Motor neuron (in vitro differentiated cells): ENCODE measurements around the gene ANO10. TPM values are rescaled to one million over a fixed set of nuclear protein-coding genes. Genes with fewer than 3 reads are reported as not detected.
A peak's percentile ranks its signal among the peaks of the same experiment; 100 is the strongest.
"Not testable (repeated sequence)": the region's sequence is repeated elsewhere in the genome, so short reads cannot be mapped to it uniquely, and the experiment has no call there.

Experiments used
- ATAC-seq, 8 experiments: fragments of 200-7000 bp; cut with Tn5 transposase; replicated peaks in 6 of 8; 2 replicates each; pipeline ENCODE4 v1.8.0; 2021; ENCODE audit warnings: mild to moderate bottlenecking in 8 of 8, moderate library complexity in 8 of 8
- H3K27ac ChIP-seq, 2 donors: fragments of 250-450 bp; sonication (Bioruptor Pico); 2 replicates each; pipeline ENCODE4 v1.9.0; 2021; ENCODE audit warnings: antibody characterized with exemption in 2 of 2, mild to moderate bottlenecking in 2 of 2, moderate library complexity in 1 of 2
- H3K4me1 ChIP-seq, 2 donors: fragments of 250-450 bp; sonication (Bioruptor Pico); replicated peaks in 1 of 2; 2 replicates each; pipeline ENCODE4 v1.6.1; 2021; ENCODE audit warnings: antibody characterized with exemption in 2 of 2, mild to moderate bottlenecking in 2 of 2, moderate library complexity in 1 of 2
- H3K4me3 ChIP-seq, 5 donors: fragments of 250-450 bp; sonication (Bioruptor Pico); 2 replicates each; pipeline ENCODE4 v1.9.0; 2021; ENCODE audit warnings: antibody characterized with exemption in 5 of 5, mild to moderate bottlenecking in 5 of 5, moderate library complexity in 4 of 5
- WGBS, 10 experiments: fragments of 450-650 bp; shearing (Covaris generic); methylation state at CpG; one replicate each; pipeline ENCODE4 v1.0.0; 2022; 5-methylcytosine and 5-hydroxymethylcytosine counted together
- in situ Hi-C, 9 experiments: fragments of 400-800 bp; cut with MboI; loops; one replicate each; pipeline ENCODE4 v1.15.0; 2021; ENCODE audit warnings: low sequenced_read_pairs in 9 of 9, low pct_unique_long_range_greater_than_20kb in 2 of 9; ENCODE audit not compliant: unreplicated experiment in 9 of 9
- total RNA-seq, 8 experiments: library from RNA; unstranded; fragments of 300-600 nt; gene quantifications; 2 replicates each; pipeline versions ENCODE4 v1.2.3 to v1.2.4, GENCODE V29; 2022

Gene ANO10
- total RNA-seq, 8 experiments from 2014 or later, result 17.4 to 42.7 (median 28.9) TPM

DNA sequence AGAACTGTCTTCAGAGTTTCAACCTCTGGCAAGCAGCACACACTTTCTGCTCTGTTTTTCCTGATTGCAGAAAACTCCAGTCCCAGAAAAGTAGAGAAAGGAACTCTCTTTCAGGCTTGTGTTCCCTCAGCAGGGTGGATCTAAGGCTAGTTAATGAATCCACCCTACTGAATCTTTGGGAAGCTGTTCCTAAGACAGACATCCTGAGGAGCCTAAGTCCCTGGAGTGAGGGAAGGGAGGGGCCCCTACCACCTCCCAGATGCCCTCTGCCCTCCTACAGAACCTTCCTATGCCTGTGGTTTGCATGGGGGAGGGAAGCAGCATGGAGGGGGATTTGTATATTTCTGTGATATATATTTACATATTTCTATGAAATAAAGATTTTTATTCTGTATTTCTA, 124.4 kb downstream of the ANO10 start:
- no peak overlapping the region for H3K27ac ChIP-seq
- no peak overlapping the region for H3K4me3 ChIP-seq
- ATAC-seq, result peak in 5 of 8 experiments; percentile 27 to 76 (median 48)
- in situ Hi-C loops, result loop anchor here in 1 of 9 experiments (25.0 kb wide), 1 partner anchor 335 kb away; no protein-coding TSS in a partner anchor
- peaks cover 3 to 5% of the 10 kb centered on the region in 2 donors for H3K4me1 ChIP-seq

DNA sequence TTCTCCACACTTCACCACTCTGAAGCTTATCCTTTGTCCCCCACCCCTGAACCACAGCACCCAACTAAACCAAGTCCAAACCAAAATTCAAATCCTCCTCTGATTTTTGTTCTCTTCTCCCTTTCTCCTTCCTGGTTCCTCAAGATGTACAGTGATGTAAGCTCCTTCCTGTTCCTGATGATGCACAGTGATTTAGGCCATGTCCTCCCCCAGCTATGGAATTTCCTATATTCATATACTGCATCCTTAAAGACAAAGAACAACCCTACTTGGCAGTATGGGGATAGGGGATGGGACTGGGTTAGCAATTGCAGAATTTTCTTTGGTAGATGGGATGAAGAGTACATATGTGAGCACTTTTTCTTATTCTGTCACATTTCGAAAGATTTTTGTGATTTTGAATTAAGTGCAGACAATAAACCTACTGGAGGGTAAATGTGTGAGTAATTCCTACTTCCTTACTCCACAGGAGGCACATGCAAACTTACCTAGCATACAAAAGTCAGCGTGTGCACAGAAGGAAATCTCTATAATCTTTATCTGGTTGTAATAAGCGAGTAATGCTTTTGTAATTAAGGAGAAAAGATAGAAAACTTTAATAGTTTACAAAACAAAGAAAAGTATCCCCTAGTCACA, 125.0 kb downstream of the ANO10 start:
- ATAC-seq, result no peak
- Histone ChIP-seq H3K4me1 (peaks cover 3 to 5% of the 10 kb centered on the region in 2 donors), H3K27ac (no peak overlapping the region), H3K4me3 (no peak overlapping the region)
- in situ Hi-C loops, result loop anchor here in 1 of 9 experiments (25.0 kb wide), 1 partner anchor 335 kb away; no protein-coding TSS in a partner anchor
- 59 to 100% (median 89%) methylated on average over 1 to 3 of the region's 3 CpGs; no CpG with 5 or more reads in 1 of the 10 experiments for WGBS, 10 experiments

DNA sequence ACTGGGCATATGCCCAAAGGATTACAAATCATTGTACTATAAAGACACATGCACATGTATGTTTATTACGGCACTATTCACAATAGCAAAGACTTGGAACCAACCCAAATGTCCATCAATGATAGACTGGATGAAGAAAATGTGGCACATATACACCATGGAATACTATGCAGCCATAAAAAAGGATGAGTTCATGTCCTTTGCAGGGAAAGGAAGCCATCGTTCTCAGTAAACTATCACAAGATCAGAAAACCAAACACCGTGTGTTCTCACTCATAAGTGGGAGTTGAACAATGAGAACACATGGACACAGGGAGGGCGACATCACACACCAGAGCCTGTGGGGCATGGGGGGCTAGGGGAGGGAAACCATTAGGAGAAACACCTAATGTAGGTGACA, 128.9 kb downstream of the ANO10 start:
- in situ Hi-C loops, result loop anchor here in 1 of 9 experiments (25.0 kb wide), 1 partner anchor 331 kb away; no protein-coding TSS in a partner anchor
- not testable (repeated sequence) for H3K4me1 ChIP-seq, H3K27ac ChIP-seq, H3K4me3 ChIP-seq, ATAC-seq
- 71 to 100% (median 100%) methylated on average over 1 to 4 of the region's 4 CpGs; no CpG with 5 or more reads in 3 of the 10 experiments for WGBS, 10 experiments

DNA sequence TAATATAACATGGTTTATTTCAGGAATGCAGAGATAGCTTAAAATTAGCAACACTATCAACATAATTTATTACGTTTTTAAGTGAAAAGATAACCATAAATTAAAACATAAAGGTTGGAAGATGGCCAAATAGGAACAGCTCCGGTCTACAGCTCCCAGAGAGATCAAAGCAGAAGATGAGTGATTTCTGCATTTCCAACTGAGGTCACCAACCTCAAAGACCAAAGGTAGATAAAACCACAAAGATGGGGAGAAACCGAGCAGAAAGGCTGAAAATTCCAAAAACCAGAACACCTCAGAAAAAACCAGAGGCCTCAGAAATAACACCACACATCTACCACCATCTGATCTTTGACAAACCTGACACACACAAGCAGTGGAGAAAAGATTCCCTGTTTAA, 130.0 kb downstream of the ANO10 start:
- in situ Hi-C loops, result loop anchor here in 1 of 9 experiments (25.0 kb wide), 1 partner anchor 330 kb away; no protein-coding TSS in a partner anchor
- H3K4me3 ChIP-seq, H3K27ac ChIP-seq, ATAC-seq, H3K4me1 ChIP-seq: not testable (repeated sequence)
- 50 to 100% (median 80%) methylated on average over 1 to 3 of the region's 3 CpGs for WGBS, 10 experiments

DNA sequence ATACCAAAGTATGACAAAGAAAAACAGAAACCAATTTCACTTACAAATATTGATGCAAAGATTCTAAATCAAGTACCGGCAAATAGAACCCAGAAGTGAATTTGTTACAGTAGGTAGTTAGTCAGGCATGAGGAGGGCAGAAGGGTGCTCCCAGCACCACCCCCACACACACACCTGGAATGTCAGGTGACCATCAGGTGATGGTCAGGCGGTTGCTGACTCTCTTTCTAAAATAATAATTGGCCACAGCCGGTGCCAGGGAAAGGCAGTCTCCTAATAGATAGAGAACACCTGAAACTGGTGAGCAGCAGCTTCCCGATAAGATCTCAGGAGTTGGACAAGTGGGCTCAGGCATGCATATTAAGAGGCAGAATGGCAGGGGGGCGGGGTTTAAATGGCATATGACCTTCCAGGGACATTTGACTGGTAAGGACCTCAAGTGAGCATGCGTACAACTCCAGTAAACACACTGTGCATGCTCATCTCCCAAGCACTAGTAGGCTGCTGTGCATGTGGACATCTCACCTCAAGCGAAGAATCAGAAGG, 131.1 kb downstream of the ANO10 start:
- no peak overlapping the region for H3K27ac ChIP-seq
- 60 to 100% (median 99%) methylated on average over 1 to 6 of the region's 7 CpGs; no CpG with 5 or more reads in 2 of the 10 experiments for WGBS, 10 experiments
- in situ Hi-C loops, result loop anchor here in 1 of 9 experiments (25.0 kb wide), 1 partner anchor 328 kb away; no protein-coding TSS in a partner anchor
- H3K4me3 ChIP-seq, result no peak overlapping the region
- no peaks in the 10 kb centered on the region for H3K4me1 ChIP-seq
- no peak for ATAC-seq

DNA sequence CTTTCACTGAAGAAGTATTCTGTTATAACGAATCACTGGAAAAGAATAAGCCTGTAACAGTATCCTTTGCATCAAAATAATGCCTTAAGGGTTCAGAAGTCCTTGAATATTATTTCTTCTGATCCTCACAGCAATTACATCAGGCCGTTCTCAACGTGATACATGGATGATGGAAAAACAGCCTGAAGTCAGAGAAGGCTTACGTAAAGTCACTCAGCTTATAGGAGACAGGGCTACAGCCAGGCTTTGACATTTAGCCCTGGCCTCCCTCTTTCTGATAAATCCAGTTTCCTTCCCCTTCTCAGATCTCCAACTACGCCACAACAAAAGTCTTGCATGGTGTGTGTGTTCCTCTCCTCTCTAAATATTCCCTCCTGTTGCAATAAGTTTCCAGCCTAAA, 131.9 kb downstream of the ANO10 start:
- Histone ChIP-seq H3K4me1 (no peaks in the 10 kb centered on the region), H3K4me3 (no peak overlapping the region), H3K27ac (no peak overlapping the region)
- 33 to 100% (median 81%) methylated on average over 1 to 5 of the region's 5 CpGs; no CpG with 5 or more reads in 1 of the 10 experiments for WGBS, 10 experiments
- in situ Hi-C loops, result loop anchor here in 1 of 9 experiments (25.0 kb wide), 1 partner anchor 328 kb away; no protein-coding TSS in a partner anchor
- ATAC-seq, result peak in 2 of 8 experiments; percentile 63 to 88

DNA sequence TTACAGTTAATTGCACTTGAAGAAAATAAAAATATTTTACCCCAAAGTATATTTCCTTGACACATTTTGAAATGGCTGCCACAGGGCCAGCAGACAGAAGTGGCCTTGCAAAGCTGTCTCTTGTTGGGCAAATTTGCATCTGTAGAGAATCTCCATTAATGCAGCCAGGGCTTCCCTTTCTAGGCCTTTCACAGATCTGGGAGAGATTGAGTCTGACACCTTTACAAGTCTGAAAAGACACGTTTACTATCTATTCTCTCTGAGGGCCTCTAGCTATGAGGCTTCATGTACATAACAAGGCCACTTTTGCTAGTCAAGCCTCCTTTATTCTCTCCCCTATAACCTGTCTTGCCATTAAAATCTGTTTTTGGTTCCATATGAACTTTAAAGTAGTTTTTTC, 135.9 kb downstream of the ANO10 start:
- Histone ChIP-seq H3K4me1 (peaks cover 0 to 2% of the 10 kb centered on the region in 2 donors), H3K4me3 (no peak overlapping the region), H3K27ac (no peak overlapping the region)
- in situ Hi-C loops, result loop anchor here in 1 of 9 experiments (25.0 kb wide), 1 partner anchor 324 kb away; no protein-coding TSS in a partner anchor
- peak in 1 of 8 experiments; percentile 13 for ATAC-seq
- WGBS, 10 experiments, result 20 to 100% (median 45%) methylated on average over 1 of the region's 1 CpG; no CpG with 5 or more reads in 4 of the 10 experiments

DNA sequence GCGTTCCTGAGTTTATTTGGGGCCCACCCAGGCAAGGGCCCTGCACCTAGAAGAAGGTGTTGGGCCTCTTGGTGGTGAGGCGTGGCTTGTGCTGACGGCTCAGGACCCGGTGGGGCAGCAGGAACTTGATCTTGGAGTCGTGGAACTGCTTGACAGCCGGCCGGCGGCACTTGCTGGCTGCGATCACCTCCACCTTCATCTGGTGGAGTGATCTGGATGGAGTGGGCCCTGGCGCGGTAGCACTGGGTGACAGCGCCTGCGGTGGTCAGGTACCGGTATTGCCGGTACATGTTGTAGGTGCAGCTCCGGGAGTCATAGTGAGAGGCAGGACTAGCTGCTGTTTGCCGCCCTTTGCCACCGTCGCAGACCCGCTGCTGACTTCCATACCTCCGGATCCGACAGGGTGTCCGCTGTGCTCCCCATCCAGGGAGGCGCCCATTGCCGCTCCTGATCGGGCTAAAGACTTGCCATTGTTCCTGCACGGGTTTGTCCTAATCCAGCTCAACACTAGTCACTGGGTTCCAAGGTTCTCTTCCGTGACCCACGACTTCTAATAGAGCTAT, 136.8 kb downstream of the ANO10 start:
- H3K4me3 ChIP-seq, result no peak overlapping the region
- WGBS, 10 experiments, result 83 to 100% (median 98%) methylated on average over 1 to 8 of the region's 29 CpGs; no CpG with 5 or more reads in 3 of the 10 experiments
- H3K27ac ChIP-seq, result peak overlapping the region in 1 of 2 donors; percentile 39
- no peak for ATAC-seq
- peaks cover 0 to 2% of the 10 kb centered on the region in 2 donors for H3K4me1 ChIP-seq
- in situ Hi-C loops, result loop anchor here in 1 of 9 experiments (25.0 kb wide), 1 partner anchor 323 kb away; no protein-coding TSS in a partner anchor

DNA sequence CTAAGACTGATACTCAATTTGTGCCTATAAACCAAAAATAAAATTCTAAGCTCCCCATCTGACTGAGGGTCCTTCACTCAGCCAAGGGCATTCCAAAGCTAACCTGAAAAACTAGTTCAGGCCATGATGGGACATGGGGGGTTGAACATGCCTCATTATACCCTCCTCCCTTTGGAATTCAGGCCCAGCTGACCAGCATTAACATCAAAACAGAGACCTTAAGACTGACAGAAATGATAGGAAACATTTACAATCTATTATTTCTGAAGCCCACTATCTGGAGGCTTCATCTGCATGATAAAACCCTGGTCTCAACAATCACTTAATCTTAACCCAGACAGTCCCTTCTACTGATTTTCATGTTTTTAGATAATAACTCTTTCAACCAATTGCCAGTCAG, 140.4 kb downstream of the ANO10 start:
- H3K4me1 ChIP-seq, result peaks cover 3 to 12% of the 10 kb centered on the region in 2 donors
- no peak overlapping the region for H3K4me3 ChIP-seq
- ATAC-seq, result peak in 1 of 8 experiments; percentile 21
- in situ Hi-C loops, result loop anchor here in 1 of 9 experiments (25.0 kb wide), 1 partner anchor 319 kb away; no protein-coding TSS in a partner anchor
- no peak overlapping the region for H3K27ac ChIP-seq

DNA sequence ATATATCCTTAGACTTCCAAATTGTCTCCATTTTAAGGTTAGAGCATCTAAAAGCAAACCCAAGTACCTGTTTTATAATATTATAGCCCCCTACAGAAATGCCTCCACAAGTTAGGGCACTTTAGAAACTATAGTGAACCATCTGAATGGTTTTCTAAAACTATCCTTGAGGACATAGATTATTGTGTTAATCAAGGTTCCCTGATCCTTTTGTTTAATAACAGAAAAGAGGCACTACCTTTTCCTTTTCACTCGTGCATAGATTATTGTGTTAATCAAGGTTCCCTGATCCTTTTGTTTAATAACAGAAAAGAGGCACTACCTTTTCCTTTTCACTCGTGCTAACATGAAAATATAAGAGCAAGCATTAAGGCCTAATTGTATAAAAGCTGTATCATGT, 143.0 kb downstream of the ANO10 start:
- ATAC-seq, result peak in 2 of 8 experiments; percentile 12 to 17
- in situ Hi-C loops, result loop anchor here in 1 of 9 experiments (25.0 kb wide), 1 partner anchor 317 kb away; no protein-coding TSS in a partner anchor
- H3K27ac ChIP-seq, H3K4me3 ChIP-seq: not testable (repeated sequence)
- 0 to 78% (median 13%) methylated on average over 1 to 2 of the region's 2 CpGs for WGBS, 10 experiments
- H3K4me1 ChIP-seq, result peaks cover 3 to 12% of the 10 kb centered on the region in 2 donors

DNA sequence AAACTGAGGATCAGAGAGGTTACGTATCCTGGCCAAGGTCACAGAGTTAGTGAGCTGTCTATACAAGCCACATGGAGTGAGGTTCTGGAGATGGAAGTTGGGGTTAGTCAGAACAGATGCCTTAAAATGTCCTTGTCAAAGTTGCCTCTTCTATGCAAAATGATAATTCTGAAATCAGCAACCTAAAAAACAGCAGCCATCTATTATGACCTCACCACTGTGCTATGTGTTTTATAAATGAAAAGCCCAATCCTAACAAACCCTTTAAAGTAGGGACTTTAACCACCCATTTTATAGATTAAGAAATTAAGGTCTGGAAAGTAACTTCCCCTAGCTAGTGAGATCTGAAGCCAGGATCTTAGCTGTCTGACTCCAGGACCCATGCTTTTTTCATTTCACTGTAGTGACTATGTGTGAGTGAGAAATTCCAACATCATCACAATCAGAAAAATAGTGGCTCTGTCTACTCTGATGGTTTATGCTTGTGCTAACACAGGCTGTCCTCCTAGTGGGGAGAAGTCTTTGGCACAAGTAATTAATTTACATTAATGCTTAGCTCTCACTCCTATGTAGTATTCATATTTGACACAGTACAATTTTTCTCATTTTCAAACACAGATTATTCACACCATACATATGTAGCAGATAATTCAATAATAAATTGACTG, 143.6 kb downstream of the ANO10 start:
- H3K27ac ChIP-seq, result no peak overlapping the region
- in situ Hi-C loops, result loop anchor here in 1 of 9 experiments (25.0 kb wide), 1 partner anchor 316 kb away; no protein-coding TSS in a partner anchor
- 88 to 100% (median 100%) methylated on average over 1 of the region's 1 CpG; no CpG with 5 or more reads in 6 of the 10 experiments for WGBS, 10 experiments
- H3K4me3 ChIP-seq, result no peak overlapping the region
- H3K4me1 ChIP-seq, result peaks cover 3 to 12% of the 10 kb centered on the region in 2 donors
- ATAC-seq, result peak in 3 of 8 experiments; percentile 31 to 58 (median 56)

DNA sequence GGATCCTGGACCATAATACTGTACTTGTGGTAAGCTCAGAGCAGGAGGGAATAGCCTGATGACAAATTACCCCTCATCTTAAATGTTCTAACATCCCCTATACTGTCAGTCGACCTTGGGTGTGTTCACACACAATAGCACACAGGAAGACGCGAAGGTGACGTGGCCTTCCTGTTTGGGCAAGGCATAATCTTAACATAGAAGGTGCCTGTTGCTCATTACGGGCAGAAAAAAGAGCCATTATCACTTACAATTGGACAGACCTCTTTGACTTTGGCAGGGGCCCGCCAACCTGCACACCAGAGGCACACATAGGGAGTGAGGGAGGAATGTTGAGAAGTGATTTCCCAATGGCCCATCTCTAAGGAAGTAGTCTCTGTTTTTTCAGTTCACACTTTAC, 144.2 kb downstream of the ANO10 start:
- H3K27ac ChIP-seq, result no peak overlapping the region
- no peak overlapping the region for H3K4me3 ChIP-seq
- WGBS, 10 experiments, result 73 to 100% (median 89%) methylated on average over 1 to 6 of the region's 6 CpGs; no CpG with 5 or more reads in 2 of the 10 experiments
- H3K4me1 ChIP-seq, result peaks cover 3 to 12% of the 10 kb centered on the region in 2 donors
- ATAC-seq, result no peak
- in situ Hi-C loops, result loop anchor here in 1 of 9 experiments (25.0 kb wide), 1 partner anchor 315 kb away; no protein-coding TSS in a partner anchor
